Neural cell (in vitro differentiated cells): ENCODE data around the gene SERPINA9. TPM values are rescaled to one million over a fixed set of nuclear protein-coding genes. Genes with fewer than 3 reads are reported as not detected.

ENCODE experiments used
- H2AFZ ChIP-seq: fragments of 200-600, 300-800 bp; sonication (generic), shearing (Covaris generic); 2 replicates; pipeline ENCODE4 v1.6.0; 2014; ENCODE audit warnings: low read depth, mild to moderate bottlenecking, antibody characterized with exemption, low read length, moderate library complexity
- H3F3A ChIP-seq: fragments of 200-600 bp; shearing (Covaris generic); 2 replicates; pipeline ENCODE4 v1.6.1; 2016; ENCODE audit warnings: mild to moderate bottlenecking, moderate library complexity, mixed read lengths, antibody characterized with exemption, low read length; ENCODE audit not compliant: insufficient read depth, poor library complexity, severe bottlenecking
- H3K27ac ChIP-seq: fragments of 200-600, 300-800 bp; sonication (generic), shearing (Covaris generic); 2 replicates; pipeline ENCODE4 v1.5.1; 2014; ENCODE audit warnings: mild to moderate bottlenecking, low read length, moderate library complexity
- H3K27me3 ChIP-seq: fragments of 300-800, 200-600 bp; sonication (generic), shearing (Covaris generic); 2 replicates; pipeline ENCODE4 v1.6.0; 2014; ENCODE audit warnings: mild to moderate bottlenecking, low read depth, low read length, moderate library complexity; ENCODE audit not compliant: insufficient read depth
- H3K36me3 ChIP-seq: fragments of 300-800, 200-600 bp; sonication (generic), shearing (Covaris generic); 2 replicates; pipeline ENCODE4 v1.5.1; 2014; ENCODE audit warnings: mild to moderate bottlenecking, antibody characterized with exemption, low read length, moderate library complexity; ENCODE audit not compliant: insufficient read depth
- H3K4me2 ChIP-seq: fragments of 300-800, 200-600 bp; sonication (generic), shearing (Covaris generic); 2 replicates; pipeline ENCODE4 v1.6.0; 2014; ENCODE audit warnings: mild to moderate bottlenecking, low read length
- H3K4me3 ChIP-seq: fragments of 300-800, 200-600 bp; sonication (generic), shearing (Covaris generic); 2 replicates; pipeline ENCODE4 v1.5.1; 2014; ENCODE audit warnings: mild to moderate bottlenecking, low read length, moderate library complexity
- H3K79me2 ChIP-seq: fragments of 200-600 bp; shearing (Covaris generic); replicated peaks from 2 replicates; pipeline ENCODE4 v1.6.0; 2014; ENCODE audit warnings: mild to moderate bottlenecking, low read length, moderate library complexity; ENCODE audit not compliant: insufficient read depth
- H3K9ac ChIP-seq: fragments of 300-800, 200-600 bp; sonication (generic), shearing (Covaris generic); 2 replicates; pipeline ENCODE4 v1.6.1; 2016; ENCODE audit warnings: mild to moderate bottlenecking, low read length, mixed read lengths
- H3K9me2 ChIP-seq: fragments of 200-600 bp; shearing (Covaris generic); 2 replicates; pipeline ENCODE4 v1.6.1; 2016; ENCODE audit warnings: mild to moderate bottlenecking, low read length, mixed read lengths; ENCODE audit not compliant: insufficient read depth
- H3K9me3 ChIP-seq: fragments of 200-600, 300-800 bp; sonication (generic), shearing (Covaris generic); 2 replicates; pipeline ENCODE4 v1.6.1; 2016; ENCODE audit warnings: mild to moderate bottlenecking, mixed run types, low read length, moderate library complexity, mixed read lengths
- H4K20me1 ChIP-seq: fragments of 200-600 bp; shearing (Covaris generic); 2 replicates; pipeline ENCODE4 v1.6.1; 2016; ENCODE audit warnings: mild to moderate bottlenecking, mixed run types; ENCODE audit not compliant: insufficient read depth
- EP300 ChIP-seq: fragments of 450-650 bp; conservative IDR thresholded peaks from 2 replicates; pipeline ENCODE4 v1.6.1; 2014; ENCODE audit warnings: antibody characterized with exemption, mild to moderate bottlenecking, moderate library complexity; ENCODE audit not compliant: poor library complexity, severe bottlenecking
- EZH2 ChIP-seq: fragments of 200-600, 300-800 bp; shearing (Covaris generic), sonication (generic); IDR thresholded peaks from 2 replicates; pipeline ENCODE4 v1.6.1; 2014; ENCODE audit warnings: antibody characterized with exemption, low read length, borderline replicate concordance, mild to moderate bottlenecking; ENCODE audit not compliant: insufficient read depth, poor library complexity, severe bottlenecking
- MXI1 ChIP-seq: fragments of 450-650 bp; conservative IDR thresholded peaks from 2 replicates; pipeline ENCODE4 v1.6.1; 2014; ENCODE audit warnings: antibody characterized with exemption, mild to moderate bottlenecking; ENCODE audit not compliant: poor library complexity, severe bottlenecking
- POLR2AphosphoS5 ChIP-seq: IDR thresholded peaks from 2 replicates; pipeline ENCODE4 v1.6.1; 2012
- RAD21 ChIP-seq: fragments of 450-650 bp; conservative IDR thresholded peaks from 2 replicates; pipeline ENCODE4 v1.6.1; 2014; ENCODE audit warnings: antibody characterized with exemption, mild to moderate bottlenecking, moderate library complexity
- REST ChIP-seq: IDR thresholded peaks from 2 replicates; pipeline ENCODE4 v1.6.1; 2012; ENCODE audit warnings: borderline replicate concordance
- SMC3 ChIP-seq: fragments of 450-650 bp; conservative IDR thresholded peaks from 2 replicates; pipeline ENCODE4 v1.6.1; 2014; ENCODE audit warnings: antibody characterized with exemption, mild to moderate bottlenecking, moderate library complexity; ENCODE audit not compliant: poor library complexity
- polyA plus RNA-seq: library from polyadenylated mRNA; depleted of rRNA; stranded (reverse); fragments of >200 nt; gene quantifications from 2 replicates; pipeline ENCODE4 v1.2.3, GENCODE V29; 2014
- TF ChIP-seq, protein P1 (sequence below): fragments of 450-650 bp; IDR thresholded peaks from 2 replicates; pipeline ENCODE4 v1.5.1; 2014; ENCODE audit warnings: antibody characterized with exemption, mild to moderate bottlenecking, moderate library complexity; ENCODE audit not compliant: poor library complexity, severe bottlenecking

SERPINA9 gene
- polyA plus RNA-seq, 1 donor from 2014 or later: not detected

DNA sequence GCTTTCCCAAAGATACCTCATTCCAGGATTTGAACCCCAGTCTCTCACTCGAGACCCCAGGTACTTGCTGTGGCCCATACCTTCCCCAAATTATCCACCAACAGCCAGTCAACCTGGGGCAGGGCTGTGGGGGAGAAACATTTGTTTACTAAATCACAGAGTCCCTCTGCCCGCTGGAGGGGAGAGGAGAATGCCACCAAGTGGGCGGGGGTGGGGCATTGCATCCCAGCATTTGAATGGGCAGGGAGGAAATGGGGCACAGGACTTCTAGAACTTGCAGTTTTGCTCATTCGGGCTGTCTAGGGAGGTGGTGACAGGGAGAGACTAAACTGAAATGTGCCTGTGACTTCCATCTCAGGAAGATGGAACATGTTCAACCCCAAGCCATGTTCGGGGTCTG lies 10.9 kb upstream of the SERPINA9 start:
- H3K79me2 ChIP-seq: no peaks in the 10 kb centered on the region
- H3K36me3 ChIP-seq: no peaks in the 10 kb centered on the region
- no peak overlapping the region for H3K27ac ChIP-seq
- TF ChIP-seq MXI1 (no peak), REST (no peak), POLR2AphosphoS5 (no peak), RAD21 (no peak), EZH2 (no peak), SMC3 (no peak), EP300 (no peak)
- TF ChIP-seq, protein P1, sequence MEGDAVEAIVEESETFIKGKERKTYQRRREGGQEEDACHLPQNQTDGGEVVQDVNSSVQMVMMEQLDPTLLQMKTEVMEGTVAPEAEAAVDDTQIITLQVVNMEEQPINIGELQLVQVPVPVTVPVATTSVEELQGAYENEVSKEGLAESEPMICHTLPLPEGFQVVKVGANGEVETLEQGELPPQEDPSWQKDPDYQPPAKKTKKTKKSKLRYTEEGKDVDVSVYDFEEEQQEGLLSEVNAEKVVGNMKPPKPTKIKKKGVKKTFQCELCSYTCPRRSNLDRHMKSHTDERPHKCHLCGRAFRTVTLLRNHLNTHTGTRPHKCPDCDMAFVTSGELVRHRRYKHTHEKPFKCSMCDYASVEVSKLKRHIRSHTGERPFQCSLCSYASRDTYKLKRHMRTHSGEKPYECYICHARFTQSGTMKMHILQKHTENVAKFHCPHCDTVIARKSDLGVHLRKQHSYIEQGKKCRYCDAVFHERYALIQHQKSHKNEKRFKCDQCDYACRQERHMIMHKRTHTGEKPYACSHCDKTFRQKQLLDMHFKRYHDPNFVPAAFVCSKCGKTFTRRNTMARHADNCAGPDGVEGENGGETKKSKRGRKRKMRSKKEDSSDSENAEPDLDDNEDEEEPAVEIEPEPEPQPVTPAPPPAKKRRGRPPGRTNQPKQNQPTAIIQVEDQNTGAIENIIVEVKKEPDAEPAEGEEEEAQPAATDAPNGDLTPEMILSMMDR: no peak
- H3K9me3 ChIP-seq: no peaks in the 10 kb centered on the region
- no peaks in the 10 kb centered on the region for H3F3A ChIP-seq
- H3K9ac ChIP-seq: no peak overlapping the region
- H3K4me3 ChIP-seq: no peak overlapping the region
- H4K20me1 ChIP-seq: no peaks in the 10 kb centered on the region
- no peak overlapping the region for H3K4me2 ChIP-seq
- no peaks in the 10 kb centered on the region for H3K27me3 ChIP-seq
- no peaks in the 10 kb centered on the region for H3K9me2 ChIP-seq
- H2AFZ ChIP-seq: no peak overlapping the region

DNA sequence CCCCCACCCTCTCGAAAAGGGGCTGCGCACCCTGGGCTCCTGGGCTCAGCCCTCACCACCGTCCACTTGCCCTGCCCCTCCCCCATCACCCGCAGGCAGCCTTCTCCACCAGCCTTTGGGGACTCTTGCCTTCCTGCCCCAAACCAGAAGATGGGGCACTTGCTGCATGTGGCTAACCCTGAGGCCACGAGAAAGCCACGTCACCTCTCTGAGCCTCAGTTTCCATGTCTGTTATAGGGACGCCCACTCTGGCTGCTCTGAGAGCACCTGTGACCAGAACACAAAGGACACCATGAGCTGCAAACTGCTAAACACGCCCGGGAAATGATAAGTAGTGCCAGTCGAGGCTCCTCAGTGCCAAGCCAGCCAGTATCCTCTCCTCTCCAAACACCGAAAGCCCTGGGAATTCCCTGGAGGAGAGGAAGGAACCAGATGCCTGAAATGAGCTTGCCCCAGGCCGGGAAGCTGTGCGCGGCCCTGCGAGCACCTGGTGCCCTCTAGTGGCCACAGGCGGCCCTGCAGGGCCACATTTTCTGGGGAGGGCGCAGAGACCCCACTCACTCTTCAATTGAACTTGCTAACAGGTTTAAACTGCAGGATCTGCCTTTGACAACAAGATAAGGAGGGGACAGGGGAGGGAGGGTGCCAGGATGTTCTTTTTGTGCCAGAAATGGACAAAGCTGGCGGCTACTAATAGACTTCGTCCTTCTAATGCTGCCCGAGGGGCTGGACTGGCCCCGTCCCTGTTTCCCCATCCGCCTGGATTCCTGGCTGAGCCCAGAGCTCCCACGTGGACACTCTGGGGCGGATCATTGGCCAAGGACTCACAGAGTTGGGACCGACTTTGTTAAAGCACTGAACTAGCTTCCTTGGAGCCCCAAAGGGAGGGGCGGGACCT lies 10.2 kb upstream of the SERPINA9 start:
- Histone ChIP-seq H3K36me3 (no peaks in the 10 kb centered on the region), H3K4me2 (no peak overlapping the region), H3K9me2 (no peaks in the 10 kb centered on the region), H3K79me2 (no peaks in the 10 kb centered on the region), H3K27me3 (no peaks in the 10 kb centered on the region), H3K9ac (no peak overlapping the region), H2AFZ (no peak overlapping the region), H3K4me3 (no peak overlapping the region), H3K9me3 (no peaks in the 10 kb centered on the region), H4K20me1 (no peaks in the 10 kb centered on the region), H3F3A (no peaks in the 10 kb centered on the region), H3K27ac (no peak overlapping the region)
- peak; percentile 86 for TF ChIP-seq RAD21
- no peak for TF ChIP-seq MXI1
- peak; percentile 86 for TF ChIP-seq SMC3
- TF ChIP-seq, protein P1: peak; percentile 92
- TF ChIP-seq REST: no peak
